ENCODE measurements around the gene CDK1.

Gene CDK1

DNA sequence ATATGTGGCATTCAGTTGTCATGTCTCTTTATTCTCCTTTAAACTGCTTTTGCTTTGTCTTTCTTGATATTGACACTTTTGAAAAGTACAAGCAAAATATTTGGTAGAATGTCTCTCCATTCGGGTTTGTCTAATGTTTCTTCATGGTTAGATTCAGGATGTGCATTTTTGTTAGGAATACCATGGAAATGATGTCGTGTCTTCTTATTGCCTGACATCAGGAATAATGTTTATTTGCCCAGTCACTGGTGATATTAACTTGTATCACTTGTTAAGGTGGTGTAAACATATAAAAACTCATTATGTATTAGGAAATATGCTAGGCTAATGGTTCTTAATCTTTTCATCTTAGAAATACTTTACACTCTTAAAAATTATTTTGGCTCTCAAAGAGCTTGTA, 43.4 kb downstream of the CDK1 start:
- H3K27ac ChIP-seq, result no peak overlapping the region
- H3K36me3 ChIP-seq, result no peaks in the 10 kb centered on the region
- peaks cover 0 to 22% (median 2%) of the 10 kb centered on the region in 4 donors for H3K4me1 ChIP-seq
- DNase-seq, result no peak
- TF ChIP-seq, protein P1, sequence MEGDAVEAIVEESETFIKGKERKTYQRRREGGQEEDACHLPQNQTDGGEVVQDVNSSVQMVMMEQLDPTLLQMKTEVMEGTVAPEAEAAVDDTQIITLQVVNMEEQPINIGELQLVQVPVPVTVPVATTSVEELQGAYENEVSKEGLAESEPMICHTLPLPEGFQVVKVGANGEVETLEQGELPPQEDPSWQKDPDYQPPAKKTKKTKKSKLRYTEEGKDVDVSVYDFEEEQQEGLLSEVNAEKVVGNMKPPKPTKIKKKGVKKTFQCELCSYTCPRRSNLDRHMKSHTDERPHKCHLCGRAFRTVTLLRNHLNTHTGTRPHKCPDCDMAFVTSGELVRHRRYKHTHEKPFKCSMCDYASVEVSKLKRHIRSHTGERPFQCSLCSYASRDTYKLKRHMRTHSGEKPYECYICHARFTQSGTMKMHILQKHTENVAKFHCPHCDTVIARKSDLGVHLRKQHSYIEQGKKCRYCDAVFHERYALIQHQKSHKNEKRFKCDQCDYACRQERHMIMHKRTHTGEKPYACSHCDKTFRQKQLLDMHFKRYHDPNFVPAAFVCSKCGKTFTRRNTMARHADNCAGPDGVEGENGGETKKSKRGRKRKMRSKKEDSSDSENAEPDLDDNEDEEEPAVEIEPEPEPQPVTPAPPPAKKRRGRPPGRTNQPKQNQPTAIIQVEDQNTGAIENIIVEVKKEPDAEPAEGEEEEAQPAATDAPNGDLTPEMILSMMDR (IDR thresholded peaks at IDR 0.05), result no peak
- intact Hi-C loops (cut with DNase I; ENCODE audit: low total_unique reads), result loop anchor here (5.0 kb wide), 1 partner anchor 131 kb away; no protein-coding TSS in a partner anchor
- no peak overlapping the region for H3K4me3 ChIP-seq
- H3K27me3 ChIP-seq, result no peaks in the 10 kb centered on the region
- no peaks in the 10 kb centered on the region for H3K9me3 ChIP-seq

DNA sequence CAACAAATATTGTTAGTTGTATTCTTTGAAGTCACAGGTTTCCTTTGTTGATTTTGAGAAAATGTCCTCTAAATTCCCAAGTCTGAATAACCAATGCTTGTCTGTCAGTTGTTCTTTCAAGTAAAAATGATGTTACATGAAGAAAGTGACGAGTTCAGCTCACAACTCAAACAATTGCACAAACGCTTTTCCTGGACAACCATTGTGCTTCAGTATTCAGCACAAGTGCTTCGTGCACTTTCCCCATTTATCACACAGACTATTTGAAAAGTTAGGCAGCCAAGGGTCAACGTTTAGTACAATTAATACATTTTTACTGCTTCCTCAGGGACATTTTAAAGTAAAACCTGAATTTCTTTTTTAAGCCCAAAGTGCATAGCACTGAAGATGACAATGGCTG, 44.5 kb downstream of the CDK1 start:
- no peak for DNase-seq
- intact Hi-C loops (cut with DNase I; ENCODE audit: low total_unique reads), result loop anchor here (5.0 kb wide), 1 partner anchor 129 kb away; no protein-coding TSS in a partner anchor
- peaks cover 0 to 14% (median 0%) of the 10 kb centered on the region in 4 donors for H3K4me1 ChIP-seq
- H3K27ac ChIP-seq, result no peak overlapping the region
- TF ChIP-seq, protein P1 (IDR thresholded peaks at IDR 0.05), result no peak
- H3K36me3 ChIP-seq, result no peaks in the 10 kb centered on the region
- H3K27me3 ChIP-seq, result no peaks in the 10 kb centered on the region
- H3K9me3 ChIP-seq, result no peaks in the 10 kb centered on the region
- no peak overlapping the region for H3K4me3 ChIP-seq

DNA sequence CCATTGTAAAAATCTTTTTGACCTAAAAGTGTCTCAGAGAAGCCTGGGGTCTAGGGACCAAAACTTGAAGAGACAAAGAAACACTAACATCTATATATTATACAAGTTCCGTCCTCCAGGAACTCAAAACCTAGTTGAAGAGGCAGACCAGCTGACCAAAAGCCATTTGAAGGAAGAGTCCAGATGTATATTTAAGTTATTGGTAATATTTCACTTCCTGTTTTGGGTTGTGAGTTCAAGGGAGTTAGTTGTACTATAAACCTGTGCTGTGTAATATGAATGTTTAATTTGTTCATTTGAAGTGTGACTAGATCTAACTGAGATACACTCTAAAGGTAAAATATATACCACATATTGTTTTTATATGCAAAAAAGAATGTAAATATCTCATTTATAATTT, 45.0 kb downstream of the CDK1 start:
- DNase-seq, result no peak
- TF ChIP-seq, protein P1 (IDR thresholded peaks at IDR 0.05), result no peak
- no peak overlapping the region for H3K27ac ChIP-seq
- H3K4me3 ChIP-seq, result no peak overlapping the region
- H3K27me3 ChIP-seq, result no peaks in the 10 kb centered on the region
- no peaks in the 10 kb centered on the region for H3K9me3 ChIP-seq
- intact Hi-C loops (cut with DNase I; ENCODE audit: low total_unique reads), result loop anchor here (5.0 kb wide), 1 partner anchor 129 kb away; no protein-coding TSS in a partner anchor
- peaks cover 0 to 14% (median 0%) of the 10 kb centered on the region in 4 donors for H3K4me1 ChIP-seq
- no peaks in the 10 kb centered on the region for H3K36me3 ChIP-seq

DNA sequence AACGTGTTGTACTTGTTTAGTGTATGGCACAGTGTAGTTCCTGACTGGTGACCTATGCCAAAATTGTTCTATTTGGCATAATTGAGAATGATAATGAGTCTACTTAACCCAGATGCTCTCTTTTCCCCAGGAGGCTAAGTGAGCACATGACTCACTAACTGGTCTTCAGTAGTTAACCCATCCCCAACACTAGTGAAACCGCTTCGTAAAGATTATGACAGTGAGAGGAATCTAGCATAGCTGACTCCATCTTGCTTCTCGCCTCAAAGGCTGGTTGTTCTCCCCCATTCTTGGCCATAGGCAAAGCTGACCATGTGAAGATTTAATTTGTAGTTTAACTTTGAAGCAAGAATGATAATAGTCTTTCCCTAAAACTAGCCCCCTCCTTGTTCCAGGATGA, 47.2 kb downstream of the CDK1 start:
- Histone ChIP-seq H3K4me1 (peaks cover 0 to 13% (median 0%) of the 10 kb centered on the region in 4 donors), H3K4me3 (no peak overlapping the region), H3K36me3 (no peaks in the 10 kb centered on the region), H3K9me3 (no peaks in the 10 kb centered on the region), H3K27ac (no peak overlapping the region), H3K27me3 (no peaks in the 10 kb centered on the region)
- TF ChIP-seq, protein P1 (IDR thresholded peaks at IDR 0.05), result no peak
- intact Hi-C loops (cut with DNase I; ENCODE audit: low total_unique reads), result no loop called here
- no peak for DNase-seq

DNA sequence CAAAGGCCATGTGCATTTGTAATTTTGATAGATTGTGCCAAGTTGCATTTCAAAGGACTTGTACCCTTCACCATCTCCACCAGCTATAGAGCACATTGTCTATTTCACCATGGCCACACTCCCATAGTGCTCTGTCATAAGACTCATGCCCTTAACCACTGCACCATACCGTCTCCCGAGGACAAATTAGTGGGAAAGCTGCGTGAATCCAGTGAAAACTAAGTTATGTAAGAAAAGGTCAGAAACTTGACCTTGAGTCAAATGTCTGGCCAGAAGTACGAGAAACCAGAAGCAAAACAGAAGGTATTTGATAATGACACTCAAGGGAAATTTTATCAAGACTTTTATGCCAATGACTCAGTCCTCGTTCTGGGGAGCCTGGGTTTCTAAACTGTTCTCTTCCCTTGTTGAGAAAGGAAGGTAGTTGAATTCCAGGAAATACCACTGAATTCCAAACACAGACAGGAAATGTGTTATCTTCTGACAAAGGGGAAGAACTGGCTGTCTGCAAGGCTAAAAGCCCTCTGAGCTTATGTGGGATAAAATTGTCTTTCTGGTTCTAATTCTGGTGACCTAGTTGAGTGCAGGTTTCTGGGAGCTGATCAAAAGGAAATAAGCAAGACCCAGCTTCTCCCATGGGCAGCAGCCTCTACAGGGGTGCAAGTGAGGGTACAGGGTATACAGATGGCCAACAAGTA, 49.7 kb downstream of the CDK1 start:
- DNase-seq, result no peak
- Histone ChIP-seq H3K36me3 (no peaks in the 10 kb centered on the region), H3K27ac (no peak overlapping the region), H3K9me3 (no peaks in the 10 kb centered on the region), H3K4me3 (no peak overlapping the region), H3K4me1 (peaks cover 0 to 13% (median 0%) of the 10 kb centered on the region in 4 donors), H3K27me3 (no peaks in the 10 kb centered on the region)
- TF ChIP-seq, protein P1 (IDR thresholded peaks at IDR 0.05), result no peak
- intact Hi-C loops (cut with DNase I; ENCODE audit: low total_unique reads), result no loop called here

Measured in tibial artery (tissue), 4 donors.